ENCODE data around the gene ZNF641.

Gene ZNF641

GRCh38 chr12:48350249-48351021, at the start of gene ZNF641:
ZNF641 (minus strand) TSS chr12:48350919; CDS start chr12:48348090, 2,829 bp downstream.
- DNase-seq (ENCODE audit: low read depth) = no peak

GRCh38 chr12:48390026-48390425, 39.3 kb upstream of the ZNF641 start:
- DNase-seq (ENCODE audit: low read depth) = no peak

GRCh38 chr12:48389409-48389808, 38.7 kb upstream of the ZNF641 start:
- DNase-seq (ENCODE audit: low read depth) = no peak

- no peak for DNase-seq (ENCODE audit: low read depth)
These were observed 38.2 kb upstream of the ZNF641 start for GRCh38 chr12:48388938-48389337.

GRCh38 chr12:48388460-48388859, 37.7 kb upstream of the ZNF641 start:
- no peak for DNase-seq (ENCODE audit: low read depth)

- no peak for DNase-seq (ENCODE audit: low read depth)
These were observed 29.9 kb upstream of the ZNF641 start for GRCh38 chr12:48380596-48380995.

- DNase-seq (ENCODE audit: low read depth) = no peak
These were observed 29.1 kb upstream of the ZNF641 start for GRCh38 chr12:48379794-48380193.

GRCh38 chr12:48377646-48378045, 26.9 kb upstream of the ZNF641 start:
- no peak for DNase-seq (ENCODE audit: low read depth)

- no peak for DNase-seq (ENCODE audit: low read depth)
These were observed 23.4 kb upstream of the ZNF641 start for GRCh38 chr12:48374164-48374563.

- DNase-seq (ENCODE audit: low read depth) = no peak
These were observed 15.4 kb upstream of the ZNF641 start for GRCh38 chr12:48366131-48366530.

GRCh38 chr12:48361664-48362339, 11.1 kb upstream of the ZNF641 start:
- no peak for DNase-seq (ENCODE audit: low read depth)

GRCh38 chr12:48358937-48359513, 8.3 kb upstream of the ZNF641 start:
- no peak for DNase-seq (ENCODE audit: low read depth)

GRCh38 chr12:48356041-48356768, 5.5 kb upstream of the ZNF641 start:
- no peak for DNase-seq (ENCODE audit: low read depth)

GRCh38 chr12:48352157-48352760, 1.5 kb upstream of the ZNF641 start:
- no peak for DNase-seq (ENCODE audit: low read depth)

GRCh38 chr12:48351022-48351708, 446 bp upstream of the ZNF641 start:
- no peak for DNase-seq (ENCODE audit: low read depth)

GRCh38 chr12:48349471-48349870, 1.2 kb downstream of the ZNF641 start:
- DNase-seq (ENCODE audit: low read depth) = no peak

- DNase-seq (ENCODE audit: low read depth) = no peak
These were observed 7.7 kb downstream of the ZNF641 start for GRCh38 chr12:48342980-48343379.

- DNase-seq (ENCODE audit: low read depth) = no peak
These were observed 9.8 kb downstream of the ZNF641 start for GRCh38 chr12:48340943-48341342.

- no peak for DNase-seq (ENCODE audit: low read depth)
These were observed 11.1 kb downstream of the ZNF641 start for GRCh38 chr12:48339442-48340117.

GRCh38 chr12:48336564-48336963, 14.2 kb downstream of the ZNF641 start:
- no peak for DNase-seq (ENCODE audit: low read depth)

- no peak for DNase-seq (ENCODE audit: low read depth)
These were observed 14.7 kb downstream of the ZNF641 start for GRCh38 chr12:48336061-48336460.

Measured in GM04503 (cell line).